HG03432 (cell line): ENCODE results near the gene TIPRL.

Source experiments
- ATAC-seq: cut with Tn5 transposase; IDR thresholded peaks from one replicate; pipeline ENCODE4 v1.9.1; 2021; ENCODE audit warnings: mild to moderate bottlenecking, moderate library complexity; ENCODE audit not compliant: unreplicated experiment

The TIPRL gene

DNA sequence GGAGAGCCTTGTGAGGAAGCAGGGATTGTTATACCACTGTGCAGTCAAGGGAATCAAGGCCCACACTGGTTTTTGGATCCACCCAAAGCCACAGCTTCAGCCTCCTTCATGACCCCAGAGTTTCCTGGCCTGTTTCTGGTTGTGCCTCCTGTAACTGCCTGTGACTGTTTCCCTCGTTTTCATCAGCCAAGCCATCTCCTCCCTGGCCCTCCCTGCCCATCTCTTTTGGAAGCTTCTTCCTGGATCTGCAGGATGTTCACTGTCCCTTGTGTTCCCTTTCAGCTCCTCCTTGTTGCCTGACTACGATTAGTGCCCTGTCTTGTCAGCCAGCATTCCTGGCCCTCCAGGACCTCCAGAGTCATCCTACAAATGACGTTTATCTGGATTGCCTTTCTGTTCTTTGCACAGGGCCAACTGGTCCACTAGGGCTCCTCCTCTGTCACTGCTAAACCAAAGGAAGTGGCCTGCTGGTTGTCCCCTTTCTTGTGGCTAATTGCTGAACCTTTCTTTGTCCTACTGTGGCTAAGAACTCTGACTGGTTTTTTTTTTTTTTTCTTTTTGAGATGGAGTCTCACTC is 65.0 kb downstream of the TIPRL start:
- no peak for ATAC-seq

DNA sequence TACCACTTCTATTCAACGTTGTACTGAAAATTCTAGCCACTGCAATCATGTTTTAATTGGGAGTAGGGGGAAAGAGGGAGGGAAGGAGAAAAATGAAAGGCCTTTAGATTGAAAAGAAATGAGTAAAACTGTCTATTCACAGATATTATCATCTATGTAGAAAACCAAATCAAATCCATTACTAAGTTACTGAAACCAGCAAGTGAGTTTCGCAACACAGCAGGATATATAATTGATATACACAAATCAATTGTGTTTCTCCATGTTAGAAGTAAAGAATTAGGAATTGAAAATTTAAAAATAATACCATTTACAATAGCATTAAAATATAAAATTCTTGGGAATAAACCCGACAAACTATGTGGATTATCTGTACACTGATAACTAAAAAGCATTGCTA is 66.3 kb downstream of the TIPRL start:
- ATAC-seq: no peak

DNA sequence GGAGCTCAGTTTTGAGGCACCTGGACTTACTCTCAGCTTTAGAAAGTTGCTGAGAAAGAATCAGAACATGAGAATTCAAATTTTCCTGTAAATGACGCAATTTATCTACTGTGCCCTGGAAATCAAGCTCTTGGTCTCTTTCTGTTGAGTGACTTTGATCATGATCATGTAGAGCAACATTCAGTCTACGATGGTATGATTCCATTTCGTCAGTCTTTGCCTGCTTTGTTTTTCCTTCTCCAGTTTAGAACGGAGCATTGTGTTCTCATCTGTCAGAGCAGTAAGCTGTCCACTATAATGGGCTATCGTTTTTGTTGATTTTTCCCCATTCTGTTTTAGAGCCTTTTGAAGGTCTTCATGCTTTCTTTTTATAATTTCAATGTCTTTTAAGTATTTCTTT is 67.7 kb downstream of the TIPRL start:
- ATAC-seq: no peak
